HG03280 (cell line): Measurements from ENCODE around the gene EIF1B.

Experiments used
- ATAC-seq: cut with Tn5 transposase; IDR thresholded peaks from one replicate; pipeline ENCODE4 v1.9.1; 2021; ENCODE audit warnings: mild to moderate bottlenecking, moderate library complexity; ENCODE audit not compliant: unreplicated experiment

Gene EIF1B

GRCh38 chr3:40340541-40341170, 31.1 kb downstream of the EIF1B start:
- ATAC-seq: no peak

- no peak for ATAC-seq
These were observed 32.2 kb downstream of the EIF1B start for GRCh38 chr3:40341671-40342070.

- no peak for ATAC-seq
These were observed 41.0 kb downstream of the EIF1B start for GRCh38 chr3:40350529-40350928.

- no peak for ATAC-seq
These were observed 45.9 kb downstream of the EIF1B start for GRCh38 chr3:40355410-40355809.

GRCh38 chr3:40358454-40358853, 48.9 kb downstream of the EIF1B start:
- ATAC-seq: no peak
